Measurements from ENCODE around the gene VWA7. TPM values are rescaled to one million over a fixed set of nuclear protein-coding genes. Genes with fewer than 3 reads are reported as not detected.

VWA7 gene
- polyA plus RNA-seq, 3 donors = 7.3 to 13.9 (median 8.5) TPM

DNA sequence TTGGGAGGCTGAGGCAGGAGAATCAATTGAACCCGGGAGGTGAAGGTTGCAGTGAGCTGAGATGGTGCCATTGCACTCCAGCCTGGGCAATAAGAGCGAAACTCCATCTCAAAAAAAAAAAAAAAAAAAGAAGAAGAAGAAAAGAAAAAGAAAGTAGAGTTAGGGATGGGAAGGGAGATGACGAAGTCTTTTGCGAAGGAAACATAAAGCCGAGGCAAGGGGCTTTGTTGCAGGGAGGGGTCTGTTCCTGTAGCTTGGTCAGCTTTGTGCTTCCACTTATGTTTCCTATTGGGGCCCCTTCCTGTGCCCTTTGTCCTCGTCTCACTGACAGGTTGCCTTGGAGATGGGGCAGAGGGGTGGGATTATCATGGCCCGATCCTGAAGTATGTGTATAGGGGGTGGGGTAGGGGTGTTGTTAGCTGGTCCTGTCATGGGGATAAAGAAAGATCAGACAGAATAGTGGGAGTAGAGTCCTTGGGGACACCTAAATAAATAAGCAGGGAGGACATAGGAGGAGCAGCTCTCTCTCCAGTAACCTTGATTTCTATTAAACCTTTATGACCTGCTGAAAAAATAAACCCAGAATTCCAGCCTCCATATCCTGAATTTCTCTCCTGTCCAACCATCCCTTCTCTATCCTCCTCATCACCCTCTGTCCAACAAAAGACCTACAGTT is 39.7 kb downstream of the VWA7 start:
- peak in 2 of 11 donors; percentile 64 to 79 for DNase-seq (ENCODE audit: extremely low read depth in 1 of 11, low read depth in 9 of 11, low spot score in 4 of 11)

GRCh38 chr6:31736768-31737314 is 40.3 kb downstream of the VWA7 start:
- DNase-seq (ENCODE audit: extremely low read depth in 1 of 11, low read depth in 9 of 11, low spot score in 4 of 11) = no peak

DNA sequence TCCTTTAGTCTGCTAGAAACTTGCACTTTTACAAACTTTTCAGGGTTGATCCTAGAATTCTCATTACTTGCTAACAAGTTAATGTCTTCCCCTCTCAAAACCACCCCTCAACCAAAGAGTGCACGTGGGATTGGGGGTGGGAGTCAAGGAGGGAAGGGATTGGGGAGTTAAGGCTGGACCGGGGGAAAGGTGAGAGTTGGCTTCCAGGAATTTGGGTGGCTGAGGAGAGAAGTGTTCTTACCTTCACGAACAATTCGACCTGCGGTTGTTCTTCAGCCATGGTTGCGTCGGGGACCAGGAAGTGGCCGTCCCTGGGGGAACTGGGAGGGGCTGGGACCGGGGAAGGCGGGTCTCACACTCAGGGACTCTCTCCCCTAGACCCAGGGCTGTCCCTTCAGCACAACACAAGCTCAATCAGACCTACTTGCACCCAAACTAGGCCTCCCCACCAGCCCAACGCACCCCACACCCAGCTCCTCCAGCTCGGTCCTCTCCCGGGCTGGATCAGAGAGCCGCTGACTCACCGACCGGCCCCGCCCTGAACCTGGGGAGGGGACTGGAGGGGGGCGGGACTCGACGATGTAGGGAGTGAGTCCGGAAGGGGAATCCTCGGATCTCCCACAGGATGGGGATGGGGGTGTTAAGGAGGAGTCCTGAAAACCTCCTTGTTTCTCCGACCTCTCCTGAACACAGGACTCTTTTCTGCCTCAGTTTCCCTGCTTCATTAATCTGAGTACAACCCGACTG is 40.9 kb downstream of the VWA7 start, which contains the start of gene CLIC1:
Gene CLIC1, minus strand, starts transcription at position 510 of the 747 bp plus-strand sequence. Its CDS starts 230 bp downstream, at position 280.
- DNase-seq (ENCODE audit: extremely low read depth in 1 of 11, low read depth in 9 of 11, low spot score in 4 of 11) = peak in 2 of 11 donors; percentile 74 to 75

DNA sequence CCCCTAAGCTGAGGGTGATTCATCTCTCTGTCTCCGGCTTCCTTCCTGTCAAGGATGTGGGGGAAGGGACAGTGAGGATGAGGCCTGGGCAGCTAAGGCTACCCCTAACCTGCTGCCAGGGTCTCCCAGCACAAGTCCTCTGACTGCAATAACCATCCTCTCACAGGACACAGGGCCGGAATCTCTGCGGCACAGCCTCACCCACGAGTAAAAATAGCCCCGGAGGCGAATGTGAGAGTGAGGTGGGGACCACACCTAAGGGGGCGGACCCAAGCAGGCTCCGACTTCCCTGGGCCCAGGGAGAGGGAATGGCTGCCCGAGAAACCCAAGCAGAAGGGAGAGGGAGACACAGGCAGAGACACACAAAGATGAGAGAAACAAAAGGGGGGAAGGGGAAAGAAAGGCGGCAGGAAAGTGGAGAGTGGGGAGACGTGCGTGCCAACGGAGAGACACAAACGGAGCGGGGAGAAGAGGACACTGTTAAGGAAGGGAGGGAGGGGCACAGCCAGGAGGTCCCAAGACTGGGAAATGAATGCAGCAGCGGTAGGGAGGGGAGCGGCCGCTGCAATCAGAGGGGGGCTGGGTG is 42.2 kb downstream of the VWA7 start:
- DNase-seq (ENCODE audit: extremely low read depth in 1 of 11, low read depth in 9 of 11, low spot score in 4 of 11) = peak in 1 of 11 donors; percentile 19

DNA sequence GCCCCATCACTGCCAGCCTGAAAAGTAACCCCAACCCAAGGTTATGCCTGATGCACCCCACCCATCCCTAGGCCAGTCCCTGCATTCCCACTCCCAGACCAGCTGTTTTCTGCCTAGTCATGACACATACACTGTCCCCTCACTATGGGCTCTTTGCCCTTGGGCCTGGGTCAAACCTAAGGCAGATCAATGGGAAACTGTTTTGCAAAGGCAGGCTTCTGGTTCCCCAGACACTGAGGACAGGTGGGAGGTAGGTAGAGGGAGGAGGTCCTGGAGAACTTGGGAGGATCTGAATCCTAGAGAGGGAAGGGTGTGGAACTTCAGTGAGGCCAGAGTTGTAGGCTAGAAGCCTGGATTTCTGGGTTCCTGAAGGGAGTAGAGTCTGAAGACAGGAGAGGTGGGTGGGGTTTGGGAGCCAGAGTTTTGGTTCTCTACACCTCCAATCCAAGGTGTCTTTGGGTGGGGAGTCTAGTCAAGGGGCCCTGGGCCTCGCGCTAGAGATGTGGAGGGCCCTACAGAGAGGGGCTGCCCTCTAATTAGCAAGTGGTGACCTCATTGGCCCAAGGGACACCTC is 42.8 kb downstream of the VWA7 start:
- DNase-seq (ENCODE audit: extremely low read depth in 1 of 11, low read depth in 9 of 11, low spot score in 4 of 11) = no peak

- DNase-seq (ENCODE audit: extremely low read depth in 1 of 11, low read depth in 9 of 11, low spot score in 4 of 11) = no peak
These were observed 43.4 kb downstream of the VWA7 start for GRCh38 chr6:31733734-31734133.

GRCh38 chr6:31732029-31732428 is 45.1 kb downstream of the VWA7 start:
- no peak for DNase-seq (ENCODE audit: extremely low read depth in 1 of 11, low read depth in 9 of 11, low spot score in 4 of 11)

- DNase-seq (ENCODE audit: extremely low read depth in 1 of 11, low read depth in 9 of 11, low spot score in 4 of 11) = no peak
These were observed 46.5 kb downstream of the VWA7 start for GRCh38 chr6:31730631-31731086.

DNA sequence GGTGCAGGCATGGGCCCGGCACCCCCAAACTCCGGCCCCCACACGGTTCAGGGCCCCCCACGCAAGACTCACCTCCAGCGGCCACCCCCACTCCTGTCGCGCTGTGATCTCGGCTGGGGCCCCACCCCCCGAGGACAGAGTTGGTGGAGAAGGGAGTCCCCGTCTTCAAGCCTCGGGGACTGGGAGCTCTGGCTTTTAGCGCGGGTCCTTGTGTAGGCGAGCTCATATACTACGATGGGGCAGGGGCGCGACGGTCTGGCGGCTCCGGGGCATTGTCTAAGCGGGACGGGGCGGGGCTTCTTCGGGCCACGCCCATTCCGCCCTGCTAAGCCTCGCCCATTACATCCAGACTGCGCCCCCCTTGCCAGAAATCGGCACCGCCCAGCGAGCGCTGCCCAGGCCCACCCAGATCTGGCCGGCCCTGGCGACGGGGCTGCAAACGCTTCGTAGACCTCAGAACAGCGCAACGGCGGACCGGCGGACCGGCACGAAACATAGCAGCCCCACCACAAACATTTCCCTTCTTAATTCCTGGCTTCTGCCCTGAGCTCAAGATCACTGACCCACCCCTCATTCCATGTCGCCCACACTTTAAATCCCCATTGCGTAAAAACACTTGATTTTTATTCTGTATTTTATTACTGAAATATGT is 47.0 kb downstream of the VWA7 start:
- DNase-seq (ENCODE audit: extremely low read depth in 1 of 11, low read depth in 9 of 11, low spot score in 4 of 11) = peak in 10 of 11 donors; percentile 82 to 92 (median 90)

GRCh38 chr6:31729515-31729978 is 47.6 kb downstream of the VWA7 start:
- peak in 10 of 11 donors; percentile 84 to 92 (median 88) for DNase-seq (ENCODE audit: extremely low read depth in 1 of 11, low read depth in 9 of 11, low spot score in 4 of 11)

DNA sequence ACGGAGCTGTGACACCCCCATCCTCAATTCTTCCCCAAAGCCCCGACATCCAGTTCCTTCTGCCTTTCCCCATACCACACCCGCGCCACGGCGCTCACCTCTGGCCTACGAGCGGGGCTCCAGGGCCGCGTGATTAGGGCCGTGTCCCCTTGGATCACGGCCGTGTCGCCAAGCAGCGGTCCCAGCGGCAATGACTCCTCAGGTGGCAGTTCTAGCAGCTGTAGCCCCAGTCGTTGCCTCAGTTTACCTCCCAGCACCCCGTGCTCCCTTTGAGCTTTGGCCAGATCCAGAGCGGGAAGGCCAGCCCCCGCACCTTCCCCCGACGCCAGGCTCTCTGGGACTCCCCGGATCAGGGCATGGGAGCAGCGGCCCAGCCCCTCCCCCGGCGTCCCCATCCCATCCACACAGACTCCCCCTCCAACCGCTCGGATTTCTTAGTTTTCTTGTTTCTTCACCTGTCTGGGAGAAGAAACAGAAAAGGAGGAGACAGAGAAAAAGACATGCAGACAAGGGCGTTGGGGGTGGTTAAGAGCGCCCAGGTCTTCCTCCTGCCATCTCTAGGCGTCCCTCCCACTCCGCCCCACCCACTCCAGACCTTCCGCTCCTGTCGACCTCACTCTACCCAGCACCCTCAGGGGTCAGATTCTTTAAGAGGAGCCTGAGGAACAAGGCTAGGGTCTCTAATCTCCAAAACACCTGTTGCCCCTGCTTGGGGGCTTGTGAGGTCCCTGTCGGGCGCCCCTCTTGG is 48.2 kb downstream of the VWA7 start, which contains the start of gene DDAH2:
Gene DDAH2, minus strand, starts transcription at position 533 of the 748 bp plus-strand sequence. Its CDS starts 138 bp downstream, at position 395.
- DNase-seq (ENCODE audit: extremely low read depth in 1 of 11, low read depth in 9 of 11, low spot score in 4 of 11) = no peak

GRCh38 chr6:31727717-31728671 is 49.1 kb downstream of the VWA7 start:
- DNase-seq (ENCODE audit: extremely low read depth in 1 of 11, low read depth in 9 of 11, low spot score in 4 of 11) = no peak

DNA sequence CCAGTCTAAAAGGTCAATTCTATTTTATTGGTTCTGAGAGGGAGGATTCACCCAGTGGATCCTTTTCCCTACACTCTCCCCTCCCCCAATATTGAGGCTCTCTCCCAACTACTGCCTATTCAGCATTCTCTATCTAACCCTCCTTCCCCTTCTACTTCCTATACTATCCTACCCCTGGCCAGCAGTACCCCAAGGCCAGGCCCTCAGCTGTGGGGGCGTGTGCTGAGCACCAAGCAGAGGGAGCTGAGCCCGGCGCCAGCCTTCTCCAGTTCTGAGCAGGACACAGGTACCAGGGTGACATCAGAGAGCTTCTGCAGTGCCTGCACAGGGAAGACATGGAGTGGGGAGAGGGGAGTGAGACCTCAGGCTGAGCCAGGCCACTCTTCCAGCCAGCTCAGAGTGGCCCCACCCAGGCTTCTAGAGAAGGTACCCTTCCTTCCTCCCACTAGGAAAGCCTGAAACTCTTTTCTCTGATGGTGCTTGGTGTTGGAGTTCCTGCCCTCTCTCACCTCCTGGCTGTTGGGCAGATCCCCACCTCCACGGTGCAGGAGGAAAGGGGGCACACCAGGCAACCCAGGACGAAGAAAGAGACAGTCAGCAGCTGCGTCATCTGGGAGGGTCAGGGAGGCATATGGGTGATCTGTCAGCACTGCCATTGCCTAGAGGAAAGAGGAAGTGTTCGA is 50.0 kb downstream of the VWA7 start:
- DNase-seq (ENCODE audit: extremely low read depth in 1 of 11, low read depth in 9 of 11, low spot score in 4 of 11) = no peak

DNA sequence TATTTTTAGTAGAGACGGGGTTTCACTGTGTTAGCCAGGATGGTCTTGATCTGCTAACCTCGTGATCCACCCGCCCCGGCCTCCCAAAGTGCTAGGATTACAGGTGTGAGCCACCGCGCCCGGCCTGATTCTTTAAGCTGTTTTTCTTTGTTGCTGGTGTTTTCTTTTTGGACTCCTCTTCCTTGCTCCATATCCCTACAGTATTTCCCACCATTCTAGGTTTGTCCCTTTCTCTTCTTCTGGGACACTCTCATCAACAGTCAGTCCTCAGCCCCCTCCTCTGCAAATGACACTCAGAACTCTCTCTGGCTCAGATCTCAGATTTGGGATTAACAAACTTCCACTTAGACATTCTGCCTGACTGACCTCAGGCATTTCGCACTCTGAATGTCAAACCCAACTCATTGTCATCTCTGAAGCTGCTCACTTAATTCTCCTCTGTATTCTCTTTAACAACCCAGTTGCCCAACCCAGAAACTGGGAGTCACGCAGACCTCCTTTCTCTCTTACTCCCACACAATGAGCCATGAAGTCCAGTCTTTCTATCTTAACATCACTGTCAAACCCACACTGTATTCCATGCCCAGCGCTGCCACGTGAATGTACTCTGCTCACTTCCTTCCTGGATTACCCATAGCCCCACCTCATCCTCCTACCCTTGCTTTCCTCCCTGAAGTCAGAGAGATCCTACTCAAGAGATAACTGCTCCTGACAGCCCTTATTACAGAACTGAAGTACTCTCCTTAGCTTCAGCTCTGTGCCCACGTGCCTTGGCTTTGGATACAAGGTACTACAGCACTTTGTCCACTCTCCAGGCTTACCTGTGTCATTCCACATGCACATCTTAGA is 51.4 kb downstream of the VWA7 start:
- no peak for DNase-seq (ENCODE audit: extremely low read depth in 1 of 11, low read depth in 9 of 11, low spot score in 4 of 11)

GRCh38 chr6:31723980-31724691 is 53.0 kb downstream of the VWA7 start:
- no peak for DNase-seq (ENCODE audit: extremely low read depth in 1 of 11, low read depth in 9 of 11, low spot score in 4 of 11)
